ENCODE results near the gene DNAH9.

The DNAH9 gene

DNA sequence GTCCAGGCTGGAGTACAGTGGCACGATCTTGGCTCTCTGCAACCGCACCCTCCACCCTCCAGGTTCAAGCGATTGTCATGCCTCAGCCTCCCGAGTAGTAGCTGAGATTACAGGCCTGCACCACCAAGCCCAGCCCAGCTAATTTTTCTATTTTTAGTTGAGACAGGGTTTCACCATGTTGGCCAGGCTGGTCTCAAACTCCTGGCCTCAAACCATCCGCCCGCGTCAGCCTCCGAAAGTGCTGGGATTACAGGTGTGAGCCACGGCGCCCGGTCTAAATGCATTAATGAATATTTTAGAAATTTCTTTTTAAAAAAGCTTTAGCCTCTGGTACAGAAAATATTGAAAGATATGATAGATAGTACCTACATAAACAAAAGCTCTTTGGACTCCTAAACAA is 95.0 kb downstream of the DNAH9 start:
- Histone ChIP-seq H3K27me3 (ENCODE audit: control insufficient read depth, insufficient read depth, low read length) (no peaks in the 10 kb centered on the region), H3K4me3 (ENCODE audit: low read depth, low read length) (no peak overlapping the region), H3K9ac (ENCODE audit: low read depth, low read length) (no peak overlapping the region), H3K36me3 (ENCODE audit: control insufficient read depth, insufficient read depth, low read length) (no peaks in the 10 kb centered on the region), H3K4me1 (ENCODE audit: control insufficient read depth, insufficient read depth, low read length) (no peaks in the 10 kb centered on the region), H3K9me3 (ENCODE audit: control insufficient read depth, insufficient read depth, low read length) (no peaks in the 10 kb centered on the region)

GRCh38 chr17:11700668-11701067 is 102.4 kb downstream of the DNAH9 start:
- H3K36me3 ChIP-seq (ENCODE audit: control insufficient read depth, insufficient read depth, low read length): no peaks in the 10 kb centered on the region
- H3K9me3 ChIP-seq (ENCODE audit: control insufficient read depth, insufficient read depth, low read length): no peaks in the 10 kb centered on the region
- H3K27me3 ChIP-seq (ENCODE audit: control insufficient read depth, insufficient read depth, low read length): no peaks in the 10 kb centered on the region
- H3K4me3 ChIP-seq (ENCODE audit: low read depth, low read length): no peak overlapping the region
- no peak overlapping the region for H3K9ac ChIP-seq (ENCODE audit: low read depth, low read length)
- no peaks in the 10 kb centered on the region for H3K4me1 ChIP-seq (ENCODE audit: control insufficient read depth, insufficient read depth, low read length)

GRCh38 chr17:11701911-11702310 is 103.6 kb downstream of the DNAH9 start:
- H3K36me3 ChIP-seq (ENCODE audit: control insufficient read depth, insufficient read depth, low read length): no peaks in the 10 kb centered on the region
- no peak overlapping the region for H3K4me3 ChIP-seq (ENCODE audit: low read depth, low read length)
- no peak overlapping the region for H3K9ac ChIP-seq (ENCODE audit: low read depth, low read length)
- no peaks in the 10 kb centered on the region for H3K4me1 ChIP-seq (ENCODE audit: control insufficient read depth, insufficient read depth, low read length)
- H3K9me3 ChIP-seq (ENCODE audit: control insufficient read depth, insufficient read depth, low read length): no peaks in the 10 kb centered on the region
- H3K27me3 ChIP-seq (ENCODE audit: control insufficient read depth, insufficient read depth, low read length): no peaks in the 10 kb centered on the region

DNA sequence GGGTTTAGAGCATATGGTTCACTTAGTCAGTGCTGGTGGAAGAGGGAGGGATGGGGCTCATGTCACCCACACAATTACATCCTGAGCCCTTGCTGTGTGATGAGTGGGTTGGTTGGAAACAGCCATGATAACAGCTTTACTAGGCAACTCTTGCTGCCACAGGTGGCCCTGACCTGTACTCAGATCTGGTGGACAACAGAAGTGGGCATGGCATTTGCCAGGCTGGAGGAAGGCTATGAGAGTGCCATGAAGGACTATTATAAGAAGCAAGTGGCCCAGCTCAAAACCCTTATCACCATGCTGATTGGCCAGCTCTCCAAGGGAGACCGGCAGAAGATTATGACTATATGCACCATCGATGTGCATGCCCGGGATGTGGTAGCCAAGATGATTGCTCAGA is 105.8 kb downstream of the DNAH9 start:
- no peak overlapping the region for H3K4me3 ChIP-seq (ENCODE audit: low read depth, low read length)
- no peaks in the 10 kb centered on the region for H3K27me3 ChIP-seq (ENCODE audit: control insufficient read depth, insufficient read depth, low read length)
- H3K4me1 ChIP-seq (ENCODE audit: control insufficient read depth, insufficient read depth, low read length): peaks cover 4% of the 10 kb centered on the region
- no peak overlapping the region for H3K9ac ChIP-seq (ENCODE audit: low read depth, low read length)
- no peaks in the 10 kb centered on the region for H3K36me3 ChIP-seq (ENCODE audit: control insufficient read depth, insufficient read depth, low read length)
- H3K9me3 ChIP-seq (ENCODE audit: control insufficient read depth, insufficient read depth, low read length): no peaks in the 10 kb centered on the region

DNA sequence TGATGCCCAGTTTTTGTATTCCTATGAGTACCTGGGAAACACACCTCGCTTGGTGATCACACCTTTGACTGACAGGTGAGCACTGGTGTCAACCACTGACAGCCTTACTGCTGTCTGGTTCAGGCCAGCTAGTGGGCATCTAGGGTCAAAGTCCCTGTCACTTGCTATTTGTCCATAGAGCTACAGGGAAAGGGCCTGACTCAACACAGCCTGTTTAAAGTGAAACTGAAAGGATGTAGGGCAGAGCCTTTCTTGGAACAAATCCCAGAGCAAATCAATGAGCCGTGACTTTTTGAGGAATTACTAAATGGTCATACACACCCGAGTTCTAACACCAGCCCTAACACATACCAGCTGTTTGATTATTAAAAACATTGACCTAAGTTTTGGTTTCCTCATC is 106.8 kb downstream of the DNAH9 start:
- Histone ChIP-seq H3K27me3 (ENCODE audit: control insufficient read depth, insufficient read depth, low read length) (no peaks in the 10 kb centered on the region), H3K4me3 (ENCODE audit: low read depth, low read length) (no peak overlapping the region), H3K9me3 (ENCODE audit: control insufficient read depth, insufficient read depth, low read length) (no peaks in the 10 kb centered on the region), H3K36me3 (ENCODE audit: control insufficient read depth, insufficient read depth, low read length) (no peaks in the 10 kb centered on the region), H3K9ac (ENCODE audit: low read depth, low read length) (no peak overlapping the region), H3K4me1 (ENCODE audit: control insufficient read depth, insufficient read depth, low read length) (peaks cover 4% of the 10 kb centered on the region)

DNA sequence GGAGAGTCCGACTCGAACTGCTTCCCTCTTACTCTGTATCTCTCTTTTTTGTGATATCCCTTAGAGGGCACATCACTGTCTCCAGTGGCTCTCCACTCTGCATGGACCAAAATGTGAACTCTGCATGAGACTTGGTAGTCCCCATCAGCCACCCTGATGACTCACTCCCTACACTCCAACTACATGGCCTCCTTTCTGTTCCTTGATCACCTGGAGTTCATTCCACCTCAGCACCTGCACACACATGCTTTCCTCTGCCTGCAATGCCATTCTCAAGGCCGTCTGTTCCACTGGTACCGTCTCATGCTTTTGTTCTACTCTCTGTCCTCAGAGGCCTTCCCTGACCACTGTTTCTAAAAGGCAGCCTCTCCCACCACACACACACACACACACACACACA is 109.3 kb downstream of the DNAH9 start:
- Histone ChIP-seq H3K9me3 (ENCODE audit: control insufficient read depth, insufficient read depth, low read length) (no peaks in the 10 kb centered on the region), H3K4me3 (ENCODE audit: low read depth, low read length) (no peak overlapping the region), H3K9ac (ENCODE audit: low read depth, low read length) (no peak overlapping the region), H3K4me1 (ENCODE audit: control insufficient read depth, insufficient read depth, low read length) (peaks cover 4% of the 10 kb centered on the region), H3K27me3 (ENCODE audit: control insufficient read depth, insufficient read depth, low read length) (no peaks in the 10 kb centered on the region), H3K36me3 (ENCODE audit: control insufficient read depth, insufficient read depth, low read length) (no peaks in the 10 kb centered on the region)

DNA sequence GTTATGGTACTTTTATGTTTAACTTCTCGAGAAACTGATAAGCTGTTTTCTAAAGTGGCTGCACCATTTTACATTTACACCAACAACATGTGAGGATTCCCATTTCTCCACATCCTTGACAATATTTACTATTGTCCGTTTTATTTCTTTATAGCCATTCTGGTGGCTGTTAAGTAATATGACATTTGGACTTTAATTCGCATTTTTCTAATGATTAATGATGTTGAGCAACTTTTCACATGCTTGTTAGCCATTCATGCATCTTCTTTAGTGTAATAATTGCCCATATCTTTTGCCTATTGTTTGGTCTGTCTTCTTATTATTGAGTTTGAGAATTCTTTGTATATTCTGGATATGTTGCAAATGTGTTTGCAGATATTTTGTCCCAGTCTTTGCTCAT is 114.2 kb downstream of the DNAH9 start:
- H3K9me3 ChIP-seq (ENCODE audit: control insufficient read depth, insufficient read depth, low read length): no peaks in the 10 kb centered on the region
- no peaks in the 10 kb centered on the region for H3K27me3 ChIP-seq (ENCODE audit: control insufficient read depth, insufficient read depth, low read length)
- H3K4me1 ChIP-seq (ENCODE audit: control insufficient read depth, insufficient read depth, low read length): peaks cover 4% of the 10 kb centered on the region
- H3K36me3 ChIP-seq (ENCODE audit: control insufficient read depth, insufficient read depth, low read length): no peaks in the 10 kb centered on the region
- no peak overlapping the region for H3K9ac ChIP-seq (ENCODE audit: low read depth, low read length)
- H3K4me3 ChIP-seq (ENCODE audit: low read depth, low read length): no peak overlapping the region

- H3K4me1 ChIP-seq (ENCODE audit: control insufficient read depth, insufficient read depth, low read length): no peaks in the 10 kb centered on the region
- no peaks in the 10 kb centered on the region for H3K27me3 ChIP-seq (ENCODE audit: control insufficient read depth, insufficient read depth, low read length)
- H3K4me3 ChIP-seq (ENCODE audit: low read depth, low read length): no peak overlapping the region
- no peaks in the 10 kb centered on the region for H3K9me3 ChIP-seq (ENCODE audit: control insufficient read depth, insufficient read depth, low read length)
- no peak overlapping the region for H3K9ac ChIP-seq (ENCODE audit: low read depth, low read length)
- no peaks in the 10 kb centered on the region for H3K36me3 ChIP-seq (ENCODE audit: control insufficient read depth, insufficient read depth, low read length)
Observed at GRCh38 chr17:11719203-11719602, 120.9 kb downstream of the DNAH9 start.

- Histone ChIP-seq H3K27me3 (ENCODE audit: control insufficient read depth, insufficient read depth, low read length) (no peaks in the 10 kb centered on the region), H3K36me3 (ENCODE audit: control insufficient read depth, insufficient read depth, low read length) (peaks cover under 1% of the 10 kb centered on the region), H3K4me3 (ENCODE audit: low read depth, low read length) (no peak overlapping the region), H3K4me1 (ENCODE audit: control insufficient read depth, insufficient read depth, low read length) (no peaks in the 10 kb centered on the region), H3K9me3 (ENCODE audit: control insufficient read depth, insufficient read depth, low read length) (no peaks in the 10 kb centered on the region), H3K9ac (ENCODE audit: low read depth, low read length) (no peak overlapping the region)
Observed at GRCh38 chr17:11719856-11720255, 121.6 kb downstream of the DNAH9 start.

GRCh38 chr17:11720816-11721215 is 122.5 kb downstream of the DNAH9 start:
- Histone ChIP-seq H3K9me3 (ENCODE audit: control insufficient read depth, insufficient read depth, low read length) (peaks cover 3% of the 10 kb centered on the region), H3K27me3 (ENCODE audit: control insufficient read depth, insufficient read depth, low read length) (no peaks in the 10 kb centered on the region), H3K4me3 (ENCODE audit: low read depth, low read length) (no peak overlapping the region), H3K36me3 (ENCODE audit: control insufficient read depth, insufficient read depth, low read length) (peaks cover 2% of the 10 kb centered on the region), H3K9ac (ENCODE audit: low read depth, low read length) (no peak overlapping the region), H3K4me1 (ENCODE audit: control insufficient read depth, insufficient read depth, low read length) (no peaks in the 10 kb centered on the region)

- Histone ChIP-seq H3K9ac (ENCODE audit: low read depth, low read length) (no peak overlapping the region), H3K36me3 (ENCODE audit: control insufficient read depth, insufficient read depth, low read length) (no peaks in the 10 kb centered on the region)
Observed at GRCh38 chr17:11730747-11731146, 132.5 kb downstream of the DNAH9 start.

DNA sequence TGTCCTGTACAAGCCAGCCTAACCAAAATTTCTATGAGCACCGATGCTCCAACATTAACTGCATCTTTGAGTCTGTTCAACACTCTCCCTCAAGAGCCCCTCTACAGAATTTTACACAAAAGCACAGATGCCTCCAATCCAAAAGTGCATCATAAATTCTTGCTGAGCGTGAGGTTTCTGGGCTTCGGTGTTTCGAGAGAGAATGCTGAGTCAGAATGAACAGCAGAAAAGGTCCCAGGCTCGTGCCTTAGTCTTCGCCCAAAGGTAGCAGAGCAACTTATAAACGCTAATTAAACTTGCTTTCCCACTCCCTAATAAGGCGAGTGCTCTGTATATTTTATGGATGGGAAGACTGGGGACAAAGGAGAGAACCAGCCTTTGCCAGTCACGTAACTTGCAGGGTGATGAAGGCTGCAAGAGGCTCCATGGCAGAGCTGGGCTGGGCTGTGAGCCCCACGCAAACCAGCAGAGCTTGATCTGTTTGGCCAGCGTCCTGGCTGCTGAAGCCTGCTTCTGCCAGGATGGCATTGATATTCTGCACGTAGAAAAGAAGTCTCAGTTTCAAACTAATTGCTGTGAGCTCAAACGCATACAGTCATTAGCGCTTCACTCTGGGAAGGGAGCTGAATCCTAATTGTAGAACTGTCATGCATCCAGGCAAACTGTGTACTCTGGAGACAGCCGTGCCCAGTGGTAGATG is 138.5 kb downstream of the DNAH9 start:
- no peaks in the 10 kb centered on the region for H3K9me3 ChIP-seq (ENCODE audit: control insufficient read depth, insufficient read depth, low read length)
- H3K9ac ChIP-seq (ENCODE audit: low read depth, low read length): no peak overlapping the region
- H3K4me3 ChIP-seq (ENCODE audit: low read depth, low read length): no peak overlapping the region
- no peaks in the 10 kb centered on the region for H3K36me3 ChIP-seq (ENCODE audit: control insufficient read depth, insufficient read depth, low read length)
- no peaks in the 10 kb centered on the region for H3K27me3 ChIP-seq (ENCODE audit: control insufficient read depth, insufficient read depth, low read length)
- no peaks in the 10 kb centered on the region for H3K4me1 ChIP-seq (ENCODE audit: control insufficient read depth, insufficient read depth, low read length)

More at GRCh38 chr17:11730747-11731146, 132.5 kb downstream of the DNAH9 start:
- H3K9me3 ChIP-seq (ENCODE audit: control insufficient read depth, insufficient read depth, low read length): no peaks in the 10 kb centered on the region
- no peak overlapping the region for H3K4me3 ChIP-seq (ENCODE audit: low read depth, low read length)
- H3K4me1 ChIP-seq (ENCODE audit: control insufficient read depth, insufficient read depth, low read length): no peaks in the 10 kb centered on the region
- H3K27me3 ChIP-seq (ENCODE audit: control insufficient read depth, insufficient read depth, low read length): no peaks in the 10 kb centered on the region

All from iPS-15b (cell line).